Measurements from ENCODE around the gene TLX1.

- TF ChIP-seq CTCF (tag by site-specific recombination; IDR thresholded peaks at IDR 0.05) (no peak), SALL2 (tag by site-specific recombination; IDR thresholded peaks at IDR 0.05; ENCODE audit: borderline replicate concordance) (no peak), ZFP41 (tag by site-specific recombination; IDR thresholded peaks at IDR 0.05; ENCODE audit: borderline replicate concordance) (no peak), ZBTB1 (tag by site-specific recombination; IDR thresholded peaks at IDR 0.05) (no peak), PATZ1 (tag by site-specific recombination; IDR thresholded peaks at IDR 0.05) (no peak), INSM2 (tag by site-specific recombination; IDR thresholded peaks at IDR 0.05) (no peak), PRDM4 (tag by site-specific recombination; IDR thresholded peaks at IDR 0.05) (no peak), ZBTB7A (tag by site-specific recombination; IDR thresholded peaks at IDR 0.05; ENCODE audit: low read depth) (no peak), YY1 (tag by site-specific recombination; IDR thresholded peaks at IDR 0.05) (no peak), MEIS1 (CRISPR knock-in tag; IDR thresholded peaks at IDR 0.05; ENCODE audit: borderline replicate concordance) (no peak), ZBTB26 (tag by site-specific recombination; optimal IDR thresholded peaks at IDR 0.05) (no peak)
Measured at GRCh38 chr10:101123085-101123814, 7.8 kb upstream of the TLX1 start.
